GM12864 (cell line): ENCODE data around the gene TOLLIP.
"Not testable (repeated sequence)": the region's sequence is repeated elsewhere in the genome, so short reads cannot be mapped to it uniquely, and the experiment has no call there.

Source experiments
- DNase-seq: peaks from one replicate; pipeline ENCODE4 v3.0.0-alpha.2; 2011; ENCODE audit warnings: low read depth
- H3K4me3 ChIP-seq: 2 replicates; pipeline ENCODE4 v1.5.1; 2011; ENCODE audit warnings: mild to moderate bottlenecking, low read depth, low read length, control low read depth
- CTCF ChIP-seq: IDR thresholded peaks from 2 replicates; pipeline ENCODE4 v1.5.1; 2011; ENCODE audit warnings: low read depth, mild to moderate bottlenecking, moderate library complexity, low read length, control low read depth, inconsistent platforms; ENCODE audit errors: missing control alignments

The TOLLIP gene

GRCh38 chr11:1267441-1268100, 41.9 kb downstream of the TOLLIP start:
- DNase-seq, result no peak
- H3K4me3 ChIP-seq, result no peak overlapping the region
- TF ChIP-seq CTCF, result no peak

GRCh38 chr11:1266976-1267375, 42.5 kb downstream of the TOLLIP start:
- not testable (repeated sequence) for DNase-seq, H3K4me3 ChIP-seq

GRCh38 chr11:1265480-1265879, 44.0 kb downstream of the TOLLIP start:
- not testable (repeated sequence) for H3K4me3 ChIP-seq, DNase-seq

DNA sequence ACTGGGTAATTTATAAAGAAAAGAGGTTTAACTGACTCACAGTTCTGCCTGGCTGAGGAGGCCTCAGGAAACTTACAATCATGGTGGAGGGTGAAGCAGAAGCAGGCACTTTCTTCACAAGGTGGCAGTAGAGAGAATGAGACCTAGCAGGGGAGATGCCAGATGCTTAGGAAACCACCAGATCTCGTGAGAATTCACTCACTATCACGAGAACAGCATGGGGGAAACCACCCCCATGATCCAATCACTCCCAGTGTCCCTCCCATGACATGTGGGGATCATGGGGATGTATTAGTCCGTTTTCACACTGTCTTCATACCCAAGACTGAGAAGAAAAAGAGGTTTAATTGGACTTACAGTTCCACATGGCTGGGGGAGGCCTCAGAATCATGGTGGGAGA, 45.0 kb downstream of the TOLLIP start:
- peak; percentile 39 for TF ChIP-seq CTCF
- DNase-seq, result peak; percentile 41
- not testable (repeated sequence) for H3K4me3 ChIP-seq

GRCh38 chr11:1263010-1263409, 46.4 kb downstream of the TOLLIP start:
- TF ChIP-seq CTCF, result no peak
- peak overlapping the region; percentile 41 for H3K4me3 ChIP-seq
- no peak for DNase-seq

DNA sequence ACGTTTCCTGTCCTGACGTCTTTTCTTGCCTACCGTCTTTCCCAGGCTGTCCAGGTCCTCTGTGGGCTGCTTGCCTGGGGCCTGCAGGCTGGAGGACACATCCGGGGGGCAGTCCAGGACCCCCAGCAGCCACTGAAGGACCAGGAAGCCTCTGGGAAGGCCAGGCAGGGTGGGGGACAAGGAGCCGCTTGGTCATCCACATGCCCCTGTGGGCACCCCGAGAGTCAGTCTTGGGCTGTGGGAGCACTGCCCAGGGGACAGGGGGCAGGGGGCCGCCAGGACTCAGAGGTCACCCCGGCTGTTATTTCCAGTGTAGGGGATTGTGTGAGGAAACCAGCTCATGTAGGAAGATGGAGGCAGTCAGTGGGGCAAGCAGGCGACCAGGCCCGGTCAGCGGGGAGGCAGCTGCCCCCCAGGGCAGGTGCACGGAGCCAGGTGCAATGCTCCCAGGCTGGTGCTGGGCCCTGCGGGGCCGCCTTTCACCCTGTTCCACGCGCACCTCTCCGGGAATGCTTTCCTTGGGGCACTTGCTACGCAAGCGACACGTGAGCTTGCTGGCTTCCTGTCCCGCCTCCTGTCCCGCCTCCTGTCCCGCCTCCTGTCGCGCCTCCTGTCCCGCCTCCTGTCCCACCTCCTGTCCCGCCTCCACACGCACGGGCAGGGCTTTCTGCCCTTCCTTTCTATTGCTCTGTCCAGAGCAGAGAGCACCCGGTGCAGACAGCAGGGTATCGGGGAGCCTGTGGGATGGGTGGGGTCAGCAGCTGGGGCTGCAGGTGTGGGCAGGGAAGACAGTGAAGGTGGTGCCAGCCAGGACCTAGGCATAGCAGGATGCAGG, 47.0 kb downstream of the TOLLIP start:
- H3K4me3 ChIP-seq, result peak overlapping the region; percentile 62
- no peak for TF ChIP-seq CTCF
- peak; percentile 57 for DNase-seq

GRCh38 chr11:1261241-1262071, 48.0 kb downstream of the TOLLIP start:
- no peak overlapping the region for H3K4me3 ChIP-seq
- TF ChIP-seq CTCF, result no peak
- no peak for DNase-seq
